Measurements from ENCODE around the gene SPEF2.
"Not testable (repeated sequence)": the region's sequence is repeated elsewhere in the genome, so short reads cannot be mapped to it uniquely, and the experiment has no call there.

SPEF2 gene

GRCh38 chr5:35823347-35824098, 205.9 kb downstream of the SPEF2 start:
- DNase-seq (ENCODE audit: low read depth), result no peak

GRCh38 chr5:35826056-35826455, 208.4 kb downstream of the SPEF2 start:
- no peak for DNase-seq (ENCODE audit: low read depth)

GRCh38 chr5:35826554-35826953, 208.9 kb downstream of the SPEF2 start:
- DNase-seq (ENCODE audit: low read depth), result no peak

- no peak for DNase-seq (ENCODE audit: low read depth)
Observed at GRCh38 chr5:35828082-35828598, 210.5 kb downstream of the SPEF2 start.

GRCh38 chr5:35830587-35830986, 212.9 kb downstream of the SPEF2 start:
- no peak for DNase-seq (ENCODE audit: low read depth)

GRCh38 chr5:35832762-35833161, 215.1 kb downstream of the SPEF2 start:
- no peak for DNase-seq (ENCODE audit: low read depth)

GRCh38 chr5:35833224-35833623, 215.6 kb downstream of the SPEF2 start:
- DNase-seq (ENCODE audit: low read depth), result no peak

- DNase-seq (ENCODE audit: low read depth), result no peak
Observed at GRCh38 chr5:35835796-35836742, 218.4 kb downstream of the SPEF2 start.

GRCh38 chr5:35838370-35839042, 220.8 kb downstream of the SPEF2 start:
- DNase-seq (ENCODE audit: low read depth), result no peak

- DNase-seq (ENCODE audit: low read depth), result no peak
Observed at GRCh38 chr5:35842856-35843255, 225.2 kb downstream of the SPEF2 start.

GRCh38 chr5:35845508-35845907, 227.8 kb downstream of the SPEF2 start:
- not testable (repeated sequence) for DNase-seq (ENCODE audit: low read depth)

- DNase-seq (ENCODE audit: low read depth), result no peak
Observed at GRCh38 chr5:35847491-35847890, 229.8 kb downstream of the SPEF2 start.

GRCh38 chr5:35847961-35848360, 230.3 kb downstream of the SPEF2 start:
- no peak for DNase-seq (ENCODE audit: low read depth)

- DNase-seq (ENCODE audit: low read depth), result no peak
Observed at GRCh38 chr5:35849860-35850259, 232.2 kb downstream of the SPEF2 start.

GRCh38 chr5:35850967-35851680, 233.5 kb downstream of the SPEF2 start:
- DNase-seq (ENCODE audit: low read depth), result no peak

GRCh38 chr5:35852084-35852734, 234.5 kb downstream of the SPEF2 start:
- DNase-seq (ENCODE audit: low read depth), result no peak

- no peak for DNase-seq (ENCODE audit: low read depth)
Observed at GRCh38 chr5:35852773-35853172, 235.1 kb downstream of the SPEF2 start.

GRCh38 chr5:35853631-35854030, 236.0 kb downstream of the SPEF2 start:
- no peak for DNase-seq (ENCODE audit: low read depth)

- no peak for DNase-seq (ENCODE audit: low read depth)
Observed at GRCh38 chr5:35854248-35854647, 236.6 kb downstream of the SPEF2 start.

GRCh38 chr5:35855187-35855586, 237.5 kb downstream of the SPEF2 start:
- DNase-seq (ENCODE audit: low read depth), result no peak

- DNase-seq (ENCODE audit: low read depth), result not testable (repeated sequence)
Observed at GRCh38 chr5:35856186-35856764, 238.6 kb downstream of the SPEF2 start.

All from stimulated activated CD8-positive, alpha-beta memory T cell treated with anti-CD3 and anti-CD28 coated beads, Interleukin-7, amount 100 ng/mL, for 24 hours (primary cell).